HG03095 (cell line): Measurements from ENCODE around the gene OLFM1.
"Not testable (repeated sequence)": the region's sequence is repeated elsewhere in the genome, so short reads cannot be mapped to it uniquely, and the experiment has no call there.

Experiments used
- ATAC-seq: cut with Tn5 transposase; IDR thresholded peaks from one replicate; pipeline ENCODE4 v1.9.1; 2021; ENCODE audit warnings: moderate library complexity; ENCODE audit not compliant: unreplicated experiment

The OLFM1 gene

GRCh38 chr9:135149901-135150300 is 62.4 kb downstream of the OLFM1 start:
- ATAC-seq, result not testable (repeated sequence)

GRCh38 chr9:135150981-135151380 is 63.5 kb downstream of the OLFM1 start:
- ATAC-seq, result no peak

GRCh38 chr9:135151757-135152613 is 64.5 kb downstream of the OLFM1 start:
- ATAC-seq, result no peak

- no peak for ATAC-seq
These were observed 65.3 kb downstream of the OLFM1 start for GRCh38 chr9:135152614-135153334.

GRCh38 chr9:135154050-135154615 is 66.7 kb downstream of the OLFM1 start:
- ATAC-seq, result no peak

GRCh38 chr9:135155396-135155795 is 67.9 kb downstream of the OLFM1 start:
- ATAC-seq, result no peak

- ATAC-seq, result no peak
These were observed 69.3 kb downstream of the OLFM1 start for GRCh38 chr9:135156525-135157510.

- no peak for ATAC-seq
These were observed 70.5 kb downstream of the OLFM1 start for GRCh38 chr9:135157856-135158563.

- ATAC-seq, result no peak
These were observed 71.1 kb downstream of the OLFM1 start for GRCh38 chr9:135158564-135158937.

- ATAC-seq, result no peak
These were observed 72.3 kb downstream of the OLFM1 start for GRCh38 chr9:135159801-135160200.

- no peak for ATAC-seq
These were observed 73.4 kb downstream of the OLFM1 start for GRCh38 chr9:135160862-135161261.

- ATAC-seq, result not testable (repeated sequence)
These were observed 75.1 kb downstream of the OLFM1 start for GRCh38 chr9:135162599-135162998.

GRCh38 chr9:135163023-135163780 is 75.7 kb downstream of the OLFM1 start:
- ATAC-seq, result no peak

- ATAC-seq, result no peak
These were observed 76.6 kb downstream of the OLFM1 start for GRCh38 chr9:135164036-135164435.

- no peak for ATAC-seq
These were observed 77.7 kb downstream of the OLFM1 start for GRCh38 chr9:135165003-135165711.

GRCh38 chr9:135165756-135166519 is 78.5 kb downstream of the OLFM1 start:
- ATAC-seq, result no peak

GRCh38 chr9:135166565-135166964 is 79.1 kb downstream of the OLFM1 start:
- no peak for ATAC-seq

GRCh38 chr9:135167356-135167755 is 79.9 kb downstream of the OLFM1 start:
- no peak for ATAC-seq
